HepG2 (cell line): ENCODE data around the gene CEP170. TPM values are rescaled to one million over a fixed set of nuclear protein-coding genes. Genes with fewer than 3 reads are reported as not detected.

Source experiments
- ARID2 ChIP-seq: sonication (generic); formaldehyde crosslinking; IDR thresholded peaks from 2 replicates; pipeline ENCODE4 v1.8.1; 2022; ENCODE audit warnings: mild to moderate bottlenecking, missing genetic modification reagents, borderline replicate concordance
- ISL2 ChIP-seq: sonication (generic); formaldehyde crosslinking; IDR thresholded peaks from 2 replicates; pipeline ENCODE4 v1.5.0; 2020; ENCODE audit warnings: missing genetic modification reagents
- KDM2A ChIP-seq: sonication (generic); formaldehyde crosslinking; IDR thresholded peaks from 2 replicates; pipeline ENCODE4 v1.4.0; 2020; ENCODE audit warnings: low read depth, missing genetic modification reagents, borderline replicate concordance
- MIER3 ChIP-seq: IDR thresholded peaks from 2 replicates; pipeline ENCODE4 v1.6.1; 2016; ENCODE audit warnings: missing compliant biosample characterization, borderline replicate concordance
- MXI1 ChIP-seq: IDR thresholded peaks from 3 replicates; pipeline ENCODE4 v1.6.1; 2012; ENCODE audit warnings: low read depth, low read length, inconsistent platforms, borderline replicate concordance
- SOX5 ChIP-seq: IDR thresholded peaks from 2 replicates; pipeline ENCODE4 v1.6.1; 2016; ENCODE audit warnings: borderline replicate concordance
- TBL1XR1 ChIP-seq: fragments of 150-350 bp; IDR thresholded peaks from 2 replicates; pipeline ENCODE4 v1.6.1; 2014; ENCODE audit warnings: borderline replicate concordance, low read length; ENCODE audit not compliant: partially characterized antibody
- ZFX ChIP-seq: sonication (generic); formaldehyde crosslinking; IDR thresholded peaks from 2 replicates; pipeline ENCODE4 v1.4.0; 2020; ENCODE audit warnings: mild to moderate bottlenecking, low read depth, missing genetic modification reagents, moderate library complexity
- ZMYM3 ChIP-seq: sonication (generic); formaldehyde crosslinking; IDR thresholded peaks from 2 replicates; pipeline ENCODE4 v1.5.1; 2020; ENCODE audit warnings: mild to moderate bottlenecking, missing genetic modification reagents
- ZNF263 ChIP-seq: sonication (generic); formaldehyde crosslinking; IDR thresholded peaks from 2 replicates; pipeline ENCODE4 v1.4.0; 2020; ENCODE audit warnings: missing genetic modification reagents
- ZNF605 ChIP-seq: sonication (generic); formaldehyde crosslinking; IDR thresholded peaks from 2 replicates; pipeline ENCODE4 v1.8.0; 2022; ENCODE audit warnings: mild to moderate bottlenecking, missing genetic modification reagents
- ZNF614 ChIP-seq: IDR thresholded peaks from 2 replicates; pipeline ENCODE4 v1.6.1; 2018; ENCODE audit warnings: missing biosample characterization, missing genetic modification reagents, inconsistent platforms, borderline replicate concordance
- ZNF749 ChIP-seq: sonication (generic); formaldehyde crosslinking; IDR thresholded peaks from 2 replicates; pipeline ENCODE4 v1.8.0; 2022; ENCODE audit warnings: mild to moderate bottlenecking, missing genetic modification reagents, moderate library complexity, borderline replicate concordance
- ZNF768 ChIP-seq: sonication (generic); formaldehyde crosslinking; IDR thresholded peaks from 2 replicates; pipeline ENCODE4 v1.4.0; 2020; ENCODE audit warnings: missing genetic modification reagents
- polyA plus RNA-seq, 8 experiments: library from polyadenylated mRNA; depleted of rRNA in 3 of 8; stranded (reverse) in 7 of 8; unstranded in 1 of 8; fragments of >200 nt; fragmentation: Illumina TruSeq in 4 of 8; extraction: Trizol in 4 of 8; gene quantifications; 2 replicates each; pipeline versions ENCODE4 v1.2.1 to v1.2.3, GENCODE V29; 2011 to 2016; ENCODE audit warnings: low read depth in 4 of 8, missing spikeins in 1 of 8, mixed read lengths in 1 of 8; ENCODE audit not compliant: insufficient read depth in 1 of 8
- total RNA-seq, 5 experiments: library from RNA; depleted of rRNA; stranded (reverse); fragments of >200 nt; fragmentation: Illumina TruSeq; extraction: Trizol; gene quantifications; 2 replicates each; pipeline ENCODE4 v1.2.3, GENCODE V29; 2016; ENCODE audit warnings: low read depth in 1 of 5
- TF ChIP-seq, protein P1 (sequence below): sonication (generic); formaldehyde crosslinking; IDR thresholded peaks from 2 replicates; pipeline ENCODE4 v1.9.0; 2022; ENCODE audit warnings: missing genetic modification reagents, mild to moderate bottlenecking, borderline replicate concordance
- TF ChIP-seq, protein P2 (sequence below): sonication (generic); formaldehyde crosslinking; IDR thresholded peaks from 2 replicates; pipeline ENCODE4 v1.5.0; 2020; ENCODE audit warnings: mild to moderate bottlenecking, missing genetic modification reagents
- TF ChIP-seq, protein P3 (sequence below), 2 experiments: sonication (generic) in 1 of 2; formaldehyde crosslinking in 1 of 2; IDR thresholded peaks; 2 replicates each; pipeline versions ENCODE4 v1.4.0 to v1.6.1; 2018 to 2020; ENCODE audit warnings: missing genetic modification reagents in 2 of 2, borderline replicate concordance in 1 of 2, low read depth in 1 of 2, mild to moderate bottlenecking in 1 of 2, missing biosample characterization in 1 of 2

The CEP170 gene
- total and polyA plus RNA-seq, 2 of the 13 experiments (the other 11 are each of a cell fraction or from before 2014, with no cell fraction given): 23.0 to 28.6 TPM

DNA sequence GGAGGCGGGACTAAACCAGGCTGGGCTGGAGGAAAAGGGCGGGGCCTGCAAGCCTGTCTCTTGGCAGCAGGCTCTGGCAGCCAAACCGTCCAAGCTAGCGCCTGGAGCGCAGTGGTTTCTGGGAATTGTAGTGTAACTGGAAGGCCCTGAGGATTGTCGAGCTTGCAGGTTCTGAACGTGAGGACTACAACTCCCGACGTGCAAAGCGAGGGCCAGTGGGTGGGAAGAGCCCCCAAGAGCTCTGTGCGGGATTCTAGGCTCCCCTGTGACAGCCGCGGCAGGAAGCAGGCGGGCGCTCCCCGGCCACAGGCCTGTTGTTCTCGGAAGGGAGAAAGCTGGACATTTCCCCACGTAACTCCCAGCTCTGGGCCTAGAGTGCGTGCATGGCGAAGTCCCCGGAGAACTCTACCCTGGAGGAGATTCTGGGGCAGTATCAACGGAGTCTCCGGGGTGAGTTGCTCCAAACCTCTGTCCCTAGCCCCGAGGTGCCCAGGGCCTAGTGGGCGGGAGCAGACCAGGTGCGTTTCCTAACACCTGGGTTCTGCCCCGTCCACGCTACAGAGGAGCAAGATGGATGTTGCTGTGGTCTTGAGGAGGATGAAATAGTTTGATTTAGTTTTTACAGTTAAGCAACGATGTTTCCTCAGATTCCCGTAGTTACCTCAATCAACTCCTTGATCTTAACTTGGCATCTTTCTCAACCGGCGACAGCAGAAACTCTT, 871 bp upstream of the CEP170 start, which contains the start of gene SDCCAG8 (continued):
- peak; percentile 17; the same call in 1 of the 2 replicates for TF ChIP-seq SOX5 (CRISPR knock-in tag)
- TF ChIP-seq ZNF768 (CRISPR knock-in tag): peak; percentile 37; the same call in 1 of the 2 replicates
- peak; percentile 19; the same call in 1 of the 2 replicates for TF ChIP-seq ZNF614 (CRISPR knock-in tag)
- peak; percentile 37 for TF ChIP-seq TBL1XR1
- TF ChIP-seq MXI1: peak; percentile 84; the same call in 2 of the 3 replicates
- TF ChIP-seq, protein P1, sequence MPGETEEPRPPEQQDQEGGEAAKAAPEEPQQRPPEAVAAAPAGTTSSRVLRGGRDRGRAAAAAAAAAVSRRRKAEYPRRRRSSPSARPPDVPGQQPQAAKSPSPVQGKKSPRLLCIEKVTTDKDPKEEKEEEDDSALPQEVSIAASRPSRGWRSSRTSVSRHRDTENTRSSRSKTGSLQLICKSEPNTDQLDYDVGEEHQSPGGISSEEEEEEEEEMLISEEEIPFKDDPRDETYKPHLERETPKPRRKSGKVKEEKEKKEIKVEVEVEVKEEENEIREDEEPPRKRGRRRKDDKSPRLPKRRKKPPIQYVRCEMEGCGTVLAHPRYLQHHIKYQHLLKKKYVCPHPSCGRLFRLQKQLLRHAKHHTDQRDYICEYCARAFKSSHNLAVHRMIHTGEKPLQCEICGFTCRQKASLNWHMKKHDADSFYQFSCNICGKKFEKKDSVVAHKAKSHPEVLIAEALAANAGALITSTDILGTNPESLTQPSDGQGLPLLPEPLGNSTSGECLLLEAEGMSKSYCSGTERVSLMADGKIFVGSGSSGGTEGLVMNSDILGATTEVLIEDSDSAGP (CRISPR knock-in tag): peak; percentile 21; the same call in 1 of the 2 replicates
- TF ChIP-seq, protein P2, sequence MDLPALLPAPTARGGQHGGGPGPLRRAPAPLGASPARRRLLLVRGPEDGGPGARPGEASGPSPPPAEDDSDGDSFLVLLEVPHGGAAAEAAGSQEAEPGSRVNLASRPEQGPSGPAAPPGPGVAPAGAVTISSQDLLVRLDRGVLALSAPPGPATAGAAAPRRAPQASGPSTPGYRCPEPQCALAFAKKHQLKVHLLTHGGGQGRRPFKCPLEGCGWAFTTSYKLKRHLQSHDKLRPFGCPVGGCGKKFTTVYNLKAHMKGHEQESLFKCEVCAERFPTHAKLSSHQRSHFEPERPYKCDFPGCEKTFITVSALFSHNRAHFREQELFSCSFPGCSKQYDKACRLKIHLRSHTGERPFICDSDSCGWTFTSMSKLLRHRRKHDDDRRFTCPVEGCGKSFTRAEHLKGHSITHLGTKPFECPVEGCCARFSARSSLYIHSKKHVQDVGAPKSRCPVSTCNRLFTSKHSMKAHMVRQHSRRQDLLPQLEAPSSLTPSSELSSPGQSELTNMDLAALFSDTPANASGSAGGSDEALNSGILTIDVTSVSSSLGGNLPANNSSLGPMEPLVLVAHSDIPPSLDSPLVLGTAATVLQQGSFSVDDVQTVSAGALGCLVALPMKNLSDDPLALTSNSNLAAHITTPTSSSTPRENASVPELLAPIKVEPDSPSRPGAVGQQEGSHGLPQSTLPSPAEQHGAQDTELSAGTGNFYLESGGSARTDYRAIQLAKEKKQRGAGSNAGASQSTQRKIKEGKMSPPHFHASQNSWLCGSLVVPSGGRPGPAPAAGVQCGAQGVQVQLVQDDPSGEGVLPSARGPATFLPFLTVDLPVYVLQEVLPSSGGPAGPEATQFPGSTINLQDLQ: peak; percentile 69; the same call in 1 of the 2 replicates
- peak; percentile 58 for TF ChIP-seq ISL2 (CRISPR knock-in tag)
- TF ChIP-seq ZNF749 (CRISPR knock-in tag): peak; percentile 34; the same call in 1 of the 2 replicates
- TF ChIP-seq KDM2A (CRISPR knock-in tag): peak; percentile 53; the same call in 1 of the 2 replicates
- TF ChIP-seq ZNF605 (CRISPR knock-in tag): peak; percentile 60; the same call in 1 of the 2 replicates
- TF ChIP-seq ZMYM3 (CRISPR knock-in tag): 0 out of 2 replicates have a peak, but pooled peaks have one; percentile 15
- TF ChIP-seq ZNF263 (CRISPR knock-in tag): 0 out of 2 replicates have a peak, but pooled peaks have one; percentile 12
- no peak for TF ChIP-seq ARID2
- 0 out of 2 replicates have a peak, but pooled peaks have one; percentile 17 for TF ChIP-seq MIER3
- TF ChIP-seq, protein P3, sequence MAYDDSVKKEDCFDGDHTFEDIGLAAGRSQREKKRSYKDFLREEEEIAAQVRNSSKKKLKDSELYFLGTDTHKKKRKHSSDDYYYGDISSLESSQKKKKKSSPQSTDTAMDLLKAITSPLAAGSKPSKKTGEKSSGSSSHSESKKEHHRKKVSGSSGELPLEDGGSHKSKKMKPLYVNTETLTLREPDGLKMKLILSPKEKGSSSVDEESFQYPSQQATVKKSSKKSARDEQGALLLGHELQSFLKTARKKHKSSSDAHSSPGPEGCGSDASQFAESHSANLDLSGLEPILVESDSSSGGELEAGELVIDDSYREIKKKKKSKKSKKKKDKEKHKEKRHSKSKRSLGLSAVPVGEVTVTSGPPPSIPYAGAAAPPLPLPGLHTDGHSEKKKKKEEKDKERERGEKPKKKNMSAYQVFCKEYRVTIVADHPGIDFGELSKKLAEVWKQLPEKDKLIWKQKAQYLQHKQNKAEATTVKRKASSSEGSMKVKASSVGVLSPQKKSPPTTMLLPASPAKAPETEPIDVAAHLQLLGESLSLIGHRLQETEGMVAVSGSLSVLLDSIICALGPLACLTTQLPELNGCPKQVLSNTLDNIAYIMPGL (CRISPR knock-in tag; IDR thresholded peaks at IDR 0.05; ENCODE audit: borderline replicate concordance in 1 of 2, low read depth in 1 of 2): peak in 1 of 2 experiments; percentile 11; a peak in 1 of 4 replicates
- peak; percentile 96 for TF ChIP-seq ZFX (CRISPR knock-in tag)
